ENCODE data around the gene BCAS4.
"Not testable (repeated sequence)": the region's sequence is repeated elsewhere in the genome, so short reads cannot be mapped to it uniquely, and the experiment has no call there.

Gene BCAS4

GRCh38 chr20:50794846-50795634, at the start of gene BCAS4:
TSS of gene BCAS4 (plus strand) at chr20:50795061. CDS start at chr20:50795084, 23 bp downstream.
- DNase-seq (ENCODE audit: low read depth in 2 of 2), result peak; percentile 63 to 75

GRCh38 chr20:50745634-50746137, 49.2 kb upstream of the BCAS4 start:
- no peak for DNase-seq (ENCODE audit: low read depth in 2 of 2)

GRCh38 chr20:50746138-50746940, 48.5 kb upstream of the BCAS4 start:
- no peak for DNase-seq (ENCODE audit: low read depth in 2 of 2)

GRCh38 chr20:50747275-50747674, 47.6 kb upstream of the BCAS4 start:
- no peak for DNase-seq (ENCODE audit: low read depth in 2 of 2)

GRCh38 chr20:50750145-50750671, 44.7 kb upstream of the BCAS4 start:
- DNase-seq (ENCODE audit: low read depth in 2 of 2), result no peak

- no peak for DNase-seq (ENCODE audit: low read depth in 2 of 2)
Observed at GRCh38 chr20:50753152-50753551, 41.7 kb upstream of the BCAS4 start.

- no peak for DNase-seq (ENCODE audit: low read depth in 2 of 2)
Observed at GRCh38 chr20:50754420-50754819, 40.4 kb upstream of the BCAS4 start.

- no peak for DNase-seq (ENCODE audit: low read depth in 2 of 2)
Observed at GRCh38 chr20:50756447-50756846, 38.4 kb upstream of the BCAS4 start.

- no peak for DNase-seq (ENCODE audit: low read depth in 2 of 2)
Observed at GRCh38 chr20:50758469-50758868, 36.4 kb upstream of the BCAS4 start.

- DNase-seq (ENCODE audit: low read depth in 2 of 2), result no peak
Observed at GRCh38 chr20:50758992-50759391, 35.9 kb upstream of the BCAS4 start.

- DNase-seq (ENCODE audit: low read depth in 2 of 2), result no peak
Observed at GRCh38 chr20:50759678-50760077, 35.2 kb upstream of the BCAS4 start.

GRCh38 chr20:50762045-50762422, 32.8 kb upstream of the BCAS4 start:
- no peak for DNase-seq (ENCODE audit: low read depth in 2 of 2)

- no peak for DNase-seq (ENCODE audit: low read depth in 2 of 2)
Observed at GRCh38 chr20:50762435-50763220, 32.2 kb upstream of the BCAS4 start.

- DNase-seq (ENCODE audit: low read depth in 2 of 2), result not testable (repeated sequence)
Observed at GRCh38 chr20:50763550-50764458, 31.1 kb upstream of the BCAS4 start.

- not testable (repeated sequence) for DNase-seq (ENCODE audit: low read depth in 2 of 2)
Observed at GRCh38 chr20:50765251-50765650, 29.6 kb upstream of the BCAS4 start.

- no peak for DNase-seq (ENCODE audit: low read depth in 2 of 2)
Observed at GRCh38 chr20:50765674-50766073, 29.2 kb upstream of the BCAS4 start.

- not testable (repeated sequence) for DNase-seq (ENCODE audit: low read depth in 2 of 2)
Observed at GRCh38 chr20:50766955-50767809, 27.7 kb upstream of the BCAS4 start.

- DNase-seq (ENCODE audit: low read depth in 2 of 2), result not testable (repeated sequence)
Observed at GRCh38 chr20:50768991-50769390, 25.9 kb upstream of the BCAS4 start.

- DNase-seq (ENCODE audit: low read depth in 2 of 2), result not testable (repeated sequence)
Observed at GRCh38 chr20:50769551-50770085, 25.2 kb upstream of the BCAS4 start.
